ENCODE data around the gene RAPSN.

The RAPSN gene

DNA sequence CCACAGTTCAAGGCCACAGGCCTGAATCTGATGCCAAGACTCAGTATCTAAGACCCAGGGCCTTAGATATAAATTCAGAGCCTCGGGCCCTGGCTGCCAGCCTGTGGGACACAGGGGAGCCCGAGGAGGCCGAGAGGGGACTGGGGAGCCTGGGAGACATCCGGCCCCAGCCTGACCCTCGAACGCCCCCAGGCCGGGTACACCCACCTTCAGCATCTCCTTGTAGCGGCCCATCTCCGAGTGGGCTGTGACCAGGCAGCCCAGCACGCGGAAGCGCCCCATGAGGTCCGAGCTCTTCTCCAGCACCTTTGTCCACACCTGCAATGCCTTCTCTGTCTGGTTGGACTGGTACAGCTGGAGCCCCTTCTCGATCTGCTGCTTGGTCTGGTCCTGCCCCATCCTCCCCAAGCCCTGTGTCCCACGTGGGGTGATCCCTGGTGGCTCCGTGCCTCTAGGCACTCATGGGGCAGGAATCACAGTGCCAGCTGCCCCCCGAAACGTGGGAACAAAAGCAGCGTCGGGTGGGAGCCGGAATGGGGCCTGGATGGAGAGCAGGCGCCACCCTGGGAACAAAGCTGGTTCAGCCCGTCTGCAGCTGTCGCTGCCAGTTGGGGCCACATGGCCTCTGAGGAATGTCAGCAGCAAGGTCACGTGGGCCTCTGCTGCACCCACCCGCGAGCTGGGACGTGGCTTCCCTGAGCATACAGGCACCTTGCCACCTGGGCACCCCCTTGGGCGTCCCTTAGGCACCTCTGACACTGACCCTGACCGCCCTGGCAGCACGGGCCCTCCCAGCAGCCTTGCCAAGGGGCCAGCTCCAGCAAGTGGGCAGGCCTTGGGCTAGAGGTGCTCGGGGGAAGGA lies at the start of gene RAPSN:
RAPSN (minus strand) TSS at position 571 of the 862 bp plus-strand sequence; CDS start at position 399, 172 bp downstream.
- no peaks in the 10 kb centered on the region for H3K36me3 Mint-ChIP-seq
- H3K27me3 Mint-ChIP-seq, result no peaks in the 10 kb centered on the region
- no peak within 1 kb of the TSS for H3K27ac Mint-ChIP-seq
- H3K9me3 Mint-ChIP-seq (ENCODE audit: low read depth), result no peaks in the 10 kb centered on the region
- no peak within 1 kb of the TSS for H3K4me3 Mint-ChIP-seq
- H3K4me1 Mint-ChIP-seq (ENCODE audit: low read depth), result peaks cover 1% of the 10 kb centered on the region

- H3K27ac Mint-ChIP-seq, result peak overlapping the region; percentile 42
- H3K4me1 Mint-ChIP-seq (ENCODE audit: low read depth), result peaks cover 47% of the 10 kb centered on the region
- no peak overlapping the region for H3K4me3 Mint-ChIP-seq
- H3K36me3 Mint-ChIP-seq, result peaks cover 5% of the 10 kb centered on the region
- H3K9me3 Mint-ChIP-seq (ENCODE audit: low read depth), result no peaks in the 10 kb centered on the region
- no peaks in the 10 kb centered on the region for H3K27me3 Mint-ChIP-seq
These were observed 49.2 kb upstream of the RAPSN start for GRCh38 chr11:47498149-47498548.

- Mint-ChIP-seq H3K27me3 (no peaks in the 10 kb centered on the region), H3K36me3 (peaks cover 8% of the 10 kb centered on the region), H3K27ac (no peak overlapping the region), H3K9me3 (ENCODE audit: low read depth) (no peaks in the 10 kb centered on the region), H3K4me1 (ENCODE audit: low read depth) (peaks cover 43% of the 10 kb centered on the region), H3K4me3 (no peak overlapping the region)
These were observed 47.9 kb upstream of the RAPSN start for GRCh38 chr11:47496808-47497207.

DNA sequence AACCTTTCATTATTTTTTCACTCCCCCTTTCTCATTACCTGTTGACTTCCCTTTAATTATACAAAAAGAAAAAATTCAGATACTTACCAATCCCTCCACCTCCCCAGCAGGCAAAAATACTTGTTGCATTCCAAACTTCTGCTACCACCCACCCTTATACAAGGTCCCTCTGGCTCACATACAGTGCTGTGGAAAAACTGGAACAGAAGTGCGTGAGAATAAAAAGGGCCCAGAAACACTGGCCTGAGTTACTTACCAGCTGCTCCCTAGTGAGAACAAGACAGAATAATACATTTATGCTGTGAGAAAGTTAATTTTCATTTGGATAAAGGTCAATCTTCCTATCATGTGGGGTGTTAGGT lies 46.9 kb upstream of the RAPSN start:
- no peaks in the 10 kb centered on the region for H3K9me3 Mint-ChIP-seq (ENCODE audit: low read depth)
- no peaks in the 10 kb centered on the region for H3K27me3 Mint-ChIP-seq
- H3K36me3 Mint-ChIP-seq, result peaks cover 8% of the 10 kb centered on the region
- no peak overlapping the region for H3K27ac Mint-ChIP-seq
- no peak overlapping the region for H3K4me3 Mint-ChIP-seq
- peaks cover 39% of the 10 kb centered on the region for H3K4me1 Mint-ChIP-seq (ENCODE audit: low read depth)

DNA sequence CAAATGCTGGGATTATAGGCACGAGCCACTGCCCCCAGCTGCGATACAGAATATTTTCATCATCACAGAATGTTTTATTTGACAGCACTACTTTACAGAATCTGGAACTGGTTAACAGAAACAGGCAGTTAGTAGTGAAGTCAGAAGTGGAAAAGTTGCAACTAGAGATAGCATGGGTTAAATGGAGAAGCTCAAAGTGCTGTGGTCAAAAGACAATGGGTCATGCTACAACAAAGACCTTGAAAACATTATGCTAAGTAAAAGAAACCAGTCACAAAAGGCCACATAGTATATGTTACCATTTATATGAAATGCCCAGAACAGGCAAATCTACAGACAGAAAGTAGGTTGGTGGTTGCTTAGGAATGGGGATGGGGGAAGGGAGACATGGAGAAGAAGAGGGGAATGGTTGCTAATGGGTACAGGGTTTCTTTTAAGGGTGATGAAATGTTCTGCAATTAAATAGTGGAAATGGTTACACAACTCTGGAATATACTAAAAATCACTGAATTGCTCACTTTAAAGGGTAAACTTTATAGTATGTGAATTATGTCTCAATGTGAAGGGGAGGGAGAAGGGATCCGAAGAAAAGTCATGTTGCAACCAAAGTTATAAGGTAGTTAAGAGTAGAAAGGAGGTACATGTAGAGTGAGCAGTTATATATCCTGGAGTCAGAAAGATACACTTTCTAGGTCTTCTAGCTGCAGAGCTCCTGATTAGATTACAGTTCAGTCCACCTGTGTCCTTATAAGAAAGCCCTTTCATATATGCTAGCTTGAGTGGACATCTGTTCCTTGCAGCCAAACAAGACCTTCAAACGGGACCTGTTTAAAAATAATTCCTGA lies 46.3 kb upstream of the RAPSN start:
- Mint-ChIP-seq H3K36me3 (peaks cover 6% of the 10 kb centered on the region), H3K4me1 (ENCODE audit: low read depth) (peaks cover 33% of the 10 kb centered on the region), H3K4me3 (no peak overlapping the region), H3K27me3 (no peaks in the 10 kb centered on the region), H3K9me3 (ENCODE audit: low read depth) (no peaks in the 10 kb centered on the region), H3K27ac (no peak overlapping the region)

DNA sequence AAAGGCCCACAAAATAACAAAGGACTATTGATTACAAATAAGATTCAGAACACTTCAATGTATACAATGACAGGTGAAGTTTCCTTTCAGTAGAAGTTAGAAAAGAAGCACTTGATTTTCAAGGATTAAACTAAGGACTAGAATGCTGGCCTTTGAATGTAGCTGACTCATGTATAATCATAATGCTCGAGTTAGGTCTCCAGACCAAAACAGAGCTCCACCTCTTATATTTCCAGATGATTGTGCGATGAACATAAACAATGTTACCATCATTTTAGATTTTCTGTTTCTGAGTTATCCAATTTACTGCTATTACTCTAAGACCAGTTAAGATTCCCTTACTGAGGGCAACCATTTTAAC lies 40.4 kb upstream of the RAPSN start:
- H3K9me3 Mint-ChIP-seq (ENCODE audit: low read depth), result no peaks in the 10 kb centered on the region
- no peak overlapping the region for H3K4me3 Mint-ChIP-seq
- peaks cover 14% of the 10 kb centered on the region for H3K36me3 Mint-ChIP-seq
- H3K27me3 Mint-ChIP-seq, result no peaks in the 10 kb centered on the region
- peak overlapping the region; percentile 54 for H3K27ac Mint-ChIP-seq
- peaks cover 18% of the 10 kb centered on the region for H3K4me1 Mint-ChIP-seq (ENCODE audit: low read depth)

DNA sequence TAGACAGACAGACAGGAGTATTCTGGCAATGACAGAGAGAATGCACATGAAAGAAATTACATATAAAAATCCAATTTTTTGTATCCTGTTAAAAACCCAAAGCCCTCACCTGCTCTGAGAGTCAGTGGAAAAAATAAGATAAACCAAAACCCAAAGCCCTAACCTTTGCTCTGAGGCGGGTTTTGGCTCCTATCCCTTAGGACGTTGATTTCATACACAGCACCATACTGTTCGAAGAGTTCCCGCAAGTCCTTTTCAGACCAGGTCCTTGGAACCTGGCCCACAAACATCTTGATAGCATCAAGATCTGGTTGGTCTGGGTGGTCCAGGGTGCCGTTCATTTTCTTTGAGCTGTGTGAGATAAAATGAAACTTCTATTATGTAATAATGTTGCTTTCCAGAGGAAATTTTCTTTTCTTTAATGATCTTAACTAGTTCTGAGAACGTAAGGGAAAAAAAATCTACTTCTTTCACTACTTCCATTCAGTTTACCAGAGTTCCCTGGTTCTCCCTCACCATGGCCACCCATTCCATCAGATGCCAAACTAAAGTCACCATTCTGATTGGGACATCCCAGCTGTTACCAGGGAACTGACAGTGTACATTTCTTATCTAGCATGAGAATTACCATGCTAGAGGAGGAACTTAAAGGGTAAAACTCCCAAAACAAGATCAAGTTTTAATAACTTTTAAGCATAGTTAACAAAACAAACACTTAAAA lies 39.9 kb upstream of the RAPSN start:
- Mint-ChIP-seq H3K27ac (peak overlapping the region; percentile 54), H3K4me3 (no peak overlapping the region), H3K9me3 (ENCODE audit: low read depth) (no peaks in the 10 kb centered on the region), H3K36me3 (peaks cover 12% of the 10 kb centered on the region), H3K4me1 (ENCODE audit: low read depth) (peaks cover 13% of the 10 kb centered on the region), H3K27me3 (no peaks in the 10 kb centered on the region)

GRCh38 chr11:47488111-47488510 lies 39.2 kb upstream of the RAPSN start:
- Mint-ChIP-seq H3K4me3 (no peak overlapping the region), H3K4me1 (ENCODE audit: low read depth) (peaks cover 10% of the 10 kb centered on the region), H3K27me3 (no peaks in the 10 kb centered on the region), H3K27ac (no peak overlapping the region), H3K36me3 (peaks cover 11% of the 10 kb centered on the region), H3K9me3 (ENCODE audit: low read depth) (no peaks in the 10 kb centered on the region)

DNA sequence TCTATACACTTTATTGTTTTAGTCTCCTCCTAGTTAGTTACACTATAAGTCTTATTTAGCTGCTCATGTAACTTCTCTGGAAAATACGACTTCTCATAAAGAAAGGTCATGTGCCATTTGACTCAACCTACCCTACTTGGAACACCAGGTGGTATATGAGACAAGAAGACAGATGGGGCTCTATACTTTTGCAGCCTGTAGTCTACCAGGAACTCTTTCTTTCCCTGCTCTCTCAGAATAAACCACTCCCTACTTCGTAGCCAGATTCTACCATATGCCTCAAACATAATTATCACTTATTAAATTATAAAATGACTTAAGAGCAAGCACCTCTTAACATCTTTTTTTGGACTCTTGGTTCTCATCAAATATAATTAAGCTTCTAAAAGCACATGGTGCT lies 38.5 kb upstream of the RAPSN start:
- peaks cover 8% of the 10 kb centered on the region for H3K36me3 Mint-ChIP-seq

GRCh38 chr11:47485107-47485506 lies 36.2 kb upstream of the RAPSN start:
- H3K4me3 Mint-ChIP-seq, result no peak overlapping the region
- no peaks in the 10 kb centered on the region for H3K9me3 Mint-ChIP-seq (ENCODE audit: low read depth)
- H3K36me3 Mint-ChIP-seq, result peaks cover 10% of the 10 kb centered on the region
- H3K27me3 Mint-ChIP-seq, result no peaks in the 10 kb centered on the region
- peaks cover under 1% of the 10 kb centered on the region for H3K4me1 Mint-ChIP-seq (ENCODE audit: low read depth)
- H3K27ac Mint-ChIP-seq, result no peak overlapping the region

More for the DNA sequence above, 38.5 kb upstream of the RAPSN start:
- H3K4me3 Mint-ChIP-seq, result no peak overlapping the region
- no peaks in the 10 kb centered on the region for H3K9me3 Mint-ChIP-seq (ENCODE audit: low read depth)
- peak overlapping the region; percentile 42 for H3K27ac Mint-ChIP-seq
- H3K4me1 Mint-ChIP-seq (ENCODE audit: low read depth), result peaks cover 6% of the 10 kb centered on the region
- no peaks in the 10 kb centered on the region for H3K27me3 Mint-ChIP-seq

DNA sequence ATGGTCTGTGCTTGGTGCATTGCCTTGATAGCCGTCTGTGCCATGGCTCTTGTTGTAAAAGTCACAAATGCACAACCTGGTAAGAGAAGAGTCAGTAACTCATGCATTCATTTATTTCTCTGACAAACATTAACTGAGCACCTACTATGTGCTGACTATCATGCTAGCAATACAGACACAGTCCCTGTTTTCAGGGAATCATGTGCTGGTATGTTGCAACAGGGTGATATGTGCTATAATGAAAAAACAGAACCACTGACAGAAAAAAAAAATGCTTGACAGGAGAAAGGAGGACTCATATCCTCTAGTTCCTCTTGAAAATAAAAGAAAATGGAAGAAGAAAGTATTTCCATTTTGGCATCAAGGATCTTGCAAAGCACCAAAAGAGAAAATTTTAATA lies 34.5 kb upstream of the RAPSN start:
- no peak overlapping the region for H3K4me3 Mint-ChIP-seq
- no peaks in the 10 kb centered on the region for H3K4me1 Mint-ChIP-seq (ENCODE audit: low read depth)
- no peaks in the 10 kb centered on the region for H3K27me3 Mint-ChIP-seq
- no peaks in the 10 kb centered on the region for H3K9me3 Mint-ChIP-seq (ENCODE audit: low read depth)
- H3K27ac Mint-ChIP-seq, result no peak overlapping the region
- peaks cover 8% of the 10 kb centered on the region for H3K36me3 Mint-ChIP-seq

DNA sequence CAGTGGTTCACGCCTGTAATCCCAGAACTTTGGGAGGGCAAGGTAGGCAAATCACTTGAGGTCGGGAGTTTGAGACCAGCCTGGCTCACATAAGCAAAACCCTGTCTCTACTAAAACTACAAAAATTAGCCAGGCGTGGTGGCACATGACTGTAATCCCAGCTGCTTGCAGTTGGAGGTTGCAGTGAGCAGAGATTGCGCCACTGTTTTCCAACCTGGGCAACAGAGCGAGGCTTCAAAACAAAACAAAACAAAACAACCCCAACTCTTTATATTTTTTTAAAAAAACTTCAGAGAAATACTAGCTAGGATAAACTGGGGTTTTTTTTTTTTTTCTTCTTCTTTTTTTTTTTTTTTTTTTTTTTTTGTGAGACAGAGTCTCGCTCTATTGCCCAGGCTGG lies 31.8 kb upstream of the RAPSN start:
- peaks cover 2% of the 10 kb centered on the region for H3K36me3 Mint-ChIP-seq
- no peak overlapping the region for H3K27ac Mint-ChIP-seq
- no peaks in the 10 kb centered on the region for H3K9me3 Mint-ChIP-seq (ENCODE audit: low read depth)
- H3K4me3 Mint-ChIP-seq, result no peak overlapping the region
- H3K4me1 Mint-ChIP-seq (ENCODE audit: low read depth), result no peaks in the 10 kb centered on the region
- no peaks in the 10 kb centered on the region for H3K27me3 Mint-ChIP-seq

- H3K4me1 Mint-ChIP-seq (ENCODE audit: low read depth), result no peaks in the 10 kb centered on the region
- H3K27ac Mint-ChIP-seq, result no peak overlapping the region
- H3K36me3 Mint-ChIP-seq, result peaks cover 7% of the 10 kb centered on the region
- H3K4me3 Mint-ChIP-seq, result no peak overlapping the region
- H3K27me3 Mint-ChIP-seq, result no peaks in the 10 kb centered on the region
- no peaks in the 10 kb centered on the region for H3K9me3 Mint-ChIP-seq (ENCODE audit: low read depth)
These were observed 29.9 kb upstream of the RAPSN start for GRCh38 chr11:47478651-47479329.

GRCh38 chr11:47477753-47478152 lies 28.8 kb upstream of the RAPSN start:
- Mint-ChIP-seq H3K4me1 (ENCODE audit: low read depth) (no peaks in the 10 kb centered on the region), H3K27me3 (no peaks in the 10 kb centered on the region), H3K9me3 (ENCODE audit: low read depth) (no peaks in the 10 kb centered on the region), H3K4me3 (no peak overlapping the region), H3K36me3 (peaks cover 7% of the 10 kb centered on the region), H3K27ac (peak overlapping the region; percentile 58)
